Testis (tissue), 2 donors: ENCODE results near the gene NTNG2.
"Not testable (repeated sequence)": the region's sequence is repeated elsewhere in the genome, so short reads cannot be mapped to it uniquely, and the experiment has no call there.

Experiments used
- CTCF ChIP-seq, 3 experiments: fragments of 450-650 bp in 2 of 3; fragments of 200-600 bp in 1 of 3; sonication (generic) in 1 of 3; IDR thresholded peaks; one replicate each; pipeline ENCODE4 v1.5.1; 2016 to 2019; ENCODE audit warnings: antibody characterized with exemption in 3 of 3, mild to moderate bottlenecking in 2 of 3, moderate library complexity in 1 of 3
- POLR2A ChIP-seq: fragments of 450-650 bp; IDR thresholded peaks from one replicate; pipeline ENCODE4 v1.6.1; 2017; ENCODE audit warnings: antibody characterized with exemption, mild to moderate bottlenecking, moderate library complexity

- TF ChIP-seq CTCF (IDR thresholded peaks at IDR 0.05); POLR2A: not testable (repeated sequence)
Observed at GRCh38 chr9:132269704-132270516, 108.1 kb downstream of the NTNG2 start.
